Activated CD4-positive, alpha-beta T cell treated with anti-CD3 and anti-CD28 coated beads, Interleukin-2, amount 50 U/mL, for 4 hours (primary cell): ENCODE results near the gene GAPDH.
A peak's percentile ranks its signal among the peaks of the same experiment; 100 is the strongest.

Experiments used
- DNase-seq, 2 experiments: peaks; one replicate each; pipeline ENCODE4 v3.0.0-alpha.2; 2020

The GAPDH gene

DNA sequence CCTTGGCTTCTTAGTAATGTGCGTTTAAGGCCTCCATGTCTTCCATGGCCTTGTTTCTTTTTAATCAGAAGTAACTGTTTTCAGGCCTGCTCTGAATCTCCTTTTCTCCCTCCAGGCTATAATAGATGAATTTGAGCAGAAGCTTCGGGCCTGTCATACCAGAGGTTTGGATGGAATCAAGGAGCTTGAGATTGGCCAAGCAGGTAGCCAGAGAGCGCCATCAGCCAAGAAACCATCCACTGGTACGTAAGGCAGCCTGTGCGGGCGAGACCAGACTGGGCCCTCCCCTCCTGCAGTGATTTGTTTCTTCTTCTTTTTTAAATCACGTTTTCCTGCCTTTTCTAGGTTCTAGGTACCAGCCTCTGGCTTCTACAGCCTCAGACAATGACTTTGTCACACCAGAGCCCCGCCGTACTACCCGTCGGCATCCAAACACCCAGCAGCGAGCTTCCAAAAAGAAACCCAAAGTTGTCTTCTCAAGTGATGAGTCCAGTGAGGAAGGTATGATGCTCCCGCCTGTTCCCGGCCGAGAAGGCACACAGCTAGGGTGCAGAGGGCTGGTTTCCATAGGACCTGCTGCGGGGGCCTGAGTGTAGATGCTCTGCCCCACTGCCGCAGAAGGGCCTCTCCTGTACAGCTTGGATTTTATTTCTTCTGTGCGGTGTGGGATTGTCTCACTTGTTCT, 3.6 kb upstream of the GAPDH start:
- no peak for DNase-seq

DNA sequence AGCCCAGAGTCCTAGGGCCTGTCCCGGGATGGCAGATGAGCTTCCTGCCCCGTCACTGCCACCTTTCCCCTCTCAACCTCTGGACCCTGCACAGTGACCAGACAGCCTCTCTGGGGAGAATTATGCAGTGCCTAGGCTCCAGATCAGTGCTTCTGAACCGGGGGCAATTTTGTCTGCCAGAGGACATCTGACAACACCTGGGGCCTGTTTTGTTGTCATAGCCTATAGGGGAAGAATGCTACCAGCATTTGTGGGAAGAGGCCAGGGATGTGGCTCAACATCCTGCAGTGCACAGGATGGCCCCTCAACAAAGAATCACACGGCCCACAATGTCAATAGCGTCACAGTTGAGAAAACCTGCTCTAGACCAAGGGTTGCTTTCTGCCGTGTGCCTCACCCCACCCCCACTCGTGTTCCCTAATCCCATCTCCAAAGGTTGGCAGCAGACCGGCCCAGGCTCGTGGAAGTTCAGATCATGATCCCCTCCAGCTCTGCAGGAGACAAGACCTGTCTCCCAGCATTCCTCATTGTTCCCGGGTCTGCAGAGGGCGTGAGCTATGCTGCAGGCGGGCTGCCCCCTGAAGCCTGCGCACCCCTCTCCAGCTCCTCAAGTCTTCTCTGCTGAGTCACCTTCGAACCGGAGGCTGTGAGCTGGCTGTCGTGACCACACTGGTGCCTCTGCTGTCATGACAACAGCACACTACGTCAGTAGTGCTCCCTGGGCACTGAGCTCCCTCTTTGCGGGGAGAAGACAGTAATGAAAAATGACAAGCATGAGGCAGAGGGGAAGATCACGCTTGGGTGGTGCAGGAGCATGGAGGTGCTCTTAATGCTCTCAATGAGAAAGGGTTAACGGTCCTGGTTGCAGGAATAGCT, 2.0 kb upstream of the GAPDH start:
- peak; percentile 79 to 84 for DNase-seq

- DNase-seq, result no peak
Measured at GRCh38 chr12:6532927-6533652, 1.2 kb upstream of the GAPDH start.

- DNase-seq, result no peak
Measured at GRCh38 chr12:6533653-6533922, 729 bp upstream of the GAPDH start.

GRCh38 chr12:6534695-6534944, 303 bp downstream of the GAPDH start:
- no peak for DNase-seq

DNA sequence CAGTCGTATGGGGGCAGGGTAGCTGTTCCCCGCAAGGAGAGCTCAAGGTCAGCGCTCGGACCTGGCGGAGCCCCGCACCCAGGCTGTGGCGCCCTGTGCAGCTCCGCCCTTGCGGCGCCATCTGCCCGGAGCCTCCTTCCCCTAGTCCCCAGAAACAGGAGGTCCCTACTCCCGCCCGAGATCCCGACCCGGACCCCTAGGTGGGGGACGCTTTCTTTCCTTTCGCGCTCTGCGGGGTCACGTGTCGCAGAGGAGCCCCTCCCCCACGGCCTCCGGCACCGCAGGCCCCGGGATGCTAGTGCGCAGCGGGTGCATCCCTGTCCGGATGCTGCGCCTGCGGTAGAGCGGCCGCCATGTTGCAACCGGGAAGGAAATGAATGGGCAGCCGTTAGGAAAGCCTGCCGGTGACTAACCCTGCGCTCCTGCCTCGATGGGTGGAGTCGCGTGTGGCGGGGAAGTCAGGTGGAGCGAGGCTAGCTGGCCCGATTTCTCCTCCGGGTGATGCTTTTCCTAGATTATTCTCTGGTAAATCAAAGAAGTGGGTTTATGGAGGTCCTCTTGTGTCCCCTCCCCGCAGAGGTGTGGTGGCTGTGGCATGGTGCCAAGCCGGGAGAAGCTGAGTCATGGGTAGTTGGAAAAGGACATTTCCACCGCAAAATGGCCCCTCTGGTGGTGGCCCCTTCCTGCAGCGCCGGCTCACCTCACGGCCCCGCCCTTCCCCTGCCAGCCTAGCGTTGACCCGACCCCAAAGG, 804 bp downstream of the GAPDH start:
- DNase-seq, result peak; percentile 59 to 70

DNA sequence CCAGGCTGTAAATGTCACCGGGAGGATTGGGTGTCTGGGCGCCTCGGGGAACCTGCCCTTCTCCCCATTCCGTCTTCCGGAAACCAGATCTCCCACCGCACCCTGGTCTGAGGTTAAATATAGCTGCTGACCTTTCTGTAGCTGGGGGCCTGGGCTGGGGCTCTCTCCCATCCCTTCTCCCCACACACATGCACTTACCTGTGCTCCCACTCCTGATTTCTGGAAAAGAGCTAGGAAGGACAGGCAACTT, 1.3 kb downstream of the GAPDH start:
- no peak for DNase-seq

DNA sequence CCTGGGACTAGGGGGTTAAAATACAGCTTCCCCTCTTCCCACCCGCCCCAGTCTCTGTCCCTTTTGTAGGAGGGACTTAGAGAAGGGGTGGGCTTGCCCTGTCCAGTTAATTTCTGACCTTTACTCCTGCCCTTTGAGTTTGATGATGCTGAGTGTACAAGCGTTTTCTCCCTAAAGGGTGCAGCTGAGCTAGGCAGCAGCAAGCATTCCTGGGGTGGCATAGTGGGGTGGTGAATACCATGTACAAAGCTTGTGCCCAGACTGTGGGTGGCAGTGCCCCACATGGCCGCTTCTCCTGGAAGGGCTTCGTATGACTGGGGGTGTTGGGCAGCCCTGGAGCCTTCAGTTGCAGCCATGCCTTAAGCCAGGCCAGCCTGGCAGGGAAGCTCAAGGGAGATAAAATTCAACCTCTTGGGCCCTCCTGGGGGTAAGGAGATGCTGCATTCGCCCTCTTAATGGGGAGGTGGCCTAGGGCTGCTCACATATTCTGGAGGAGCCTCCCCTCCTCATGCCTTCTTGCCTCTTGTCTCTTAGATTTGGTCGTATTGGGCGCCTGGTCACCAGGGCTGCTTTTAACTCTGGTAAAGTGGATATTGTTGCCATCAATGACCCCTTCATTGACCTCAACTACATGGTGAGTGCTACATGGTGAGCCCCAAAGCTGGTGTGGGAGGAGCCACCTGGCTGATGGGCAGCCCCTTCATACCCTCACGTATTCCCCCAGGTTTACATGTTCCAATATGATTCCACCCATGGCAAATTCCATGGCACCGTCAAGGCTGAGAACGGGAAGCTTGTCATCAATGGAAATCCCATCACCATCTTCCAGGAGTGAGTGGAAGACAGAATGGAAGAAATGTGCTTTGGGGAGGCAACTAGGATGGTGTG, 1.9 kb downstream of the GAPDH start:
- DNase-seq, result no peak

DNA sequence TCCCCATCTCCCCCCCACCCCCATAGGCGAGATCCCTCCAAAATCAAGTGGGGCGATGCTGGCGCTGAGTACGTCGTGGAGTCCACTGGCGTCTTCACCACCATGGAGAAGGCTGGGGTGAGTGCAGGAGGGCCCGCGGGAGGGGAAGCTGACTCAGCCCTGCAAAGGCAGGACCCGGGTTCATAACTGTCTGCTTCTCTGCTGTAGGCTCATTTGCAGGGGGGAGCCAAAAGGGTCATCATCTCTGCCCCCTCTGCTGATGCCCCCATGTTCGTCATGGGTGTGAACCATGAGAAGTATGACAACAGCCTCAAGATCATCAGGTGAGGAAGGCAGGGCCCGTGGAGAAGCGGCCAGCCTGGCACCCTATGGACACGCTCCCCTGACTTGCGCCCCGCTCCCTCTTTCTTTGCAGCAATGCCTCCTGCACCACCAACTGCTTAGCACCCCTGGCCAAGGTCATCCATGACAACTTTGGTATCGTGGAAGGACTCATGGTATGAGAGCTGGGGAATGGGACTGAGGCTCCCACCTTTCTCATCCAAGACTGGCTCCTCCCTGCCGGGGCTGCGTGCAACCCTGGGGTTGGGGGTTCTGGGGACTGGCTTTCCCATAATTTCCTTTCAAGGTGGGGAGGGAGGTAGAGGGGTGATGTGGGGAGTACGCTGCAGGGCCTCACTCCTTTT, 2.7 kb downstream of the GAPDH start:
- no peak for DNase-seq

- DNase-seq, result peak; percentile 81 to 83
Measured at GRCh38 chr12:6537580-6538419, 3.5 kb downstream of the GAPDH start.

DNA sequence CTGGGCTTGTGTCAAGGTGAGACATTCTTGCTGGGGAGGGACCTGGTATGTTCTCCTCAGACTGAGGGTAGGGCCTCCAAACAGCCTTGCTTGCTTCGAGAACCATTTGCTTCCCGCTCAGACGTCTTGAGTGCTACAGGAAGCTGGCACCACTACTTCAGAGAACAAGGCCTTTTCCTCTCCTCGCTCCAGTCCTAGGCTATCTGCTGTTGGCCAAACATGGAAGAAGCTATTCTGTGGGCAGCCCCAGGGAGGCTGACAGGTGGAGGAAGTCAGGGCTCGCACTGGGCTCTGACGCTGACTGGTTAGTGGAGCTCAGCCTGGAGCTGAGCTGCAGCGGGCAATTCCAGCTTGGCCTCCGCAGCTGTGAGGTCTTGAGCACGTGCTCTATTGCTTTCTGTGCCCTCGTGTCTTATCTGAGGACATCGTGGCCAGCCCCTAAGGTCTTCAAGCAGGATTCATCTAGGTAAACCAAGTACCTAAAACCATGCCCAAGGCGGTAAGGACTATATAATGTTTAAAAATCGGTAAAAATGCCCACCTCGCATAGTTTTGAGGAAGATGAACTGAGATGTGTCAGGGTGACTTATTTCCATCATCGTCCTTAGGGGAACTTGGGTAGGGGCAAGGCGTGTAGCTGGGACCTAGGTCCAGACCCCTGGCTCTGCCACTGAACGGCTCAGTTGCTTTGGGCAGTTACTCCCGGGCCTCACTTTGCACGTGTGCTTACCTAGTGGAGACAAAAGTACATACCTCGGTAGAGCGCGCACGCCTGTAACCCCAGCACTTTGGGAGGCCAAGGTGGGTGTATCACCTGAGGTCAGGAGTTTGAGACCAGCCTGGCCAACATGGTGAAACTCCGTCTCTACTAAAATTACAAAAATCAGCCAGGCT, 4.3 kb downstream of the GAPDH start:
- DNase-seq, result no peak

DNA sequence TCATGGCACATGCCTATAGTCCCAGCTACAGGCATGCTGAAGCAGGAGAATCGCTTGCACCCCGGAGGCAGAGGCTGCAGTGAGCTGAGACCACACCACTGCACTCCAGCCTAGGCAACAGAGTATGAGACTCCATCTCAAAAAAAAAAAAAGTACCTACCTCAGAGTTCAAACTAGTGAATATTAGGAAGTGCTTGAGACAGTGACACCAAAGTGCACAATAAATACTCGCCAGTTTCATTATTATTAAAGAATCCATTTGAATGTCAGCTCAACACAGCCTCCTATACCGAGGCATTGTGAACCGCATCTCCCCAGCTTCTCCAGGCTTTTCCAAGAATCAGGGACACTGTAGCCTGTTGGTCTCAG, 5.0 kb downstream of the GAPDH start:
- no peak for DNase-seq

DNA sequence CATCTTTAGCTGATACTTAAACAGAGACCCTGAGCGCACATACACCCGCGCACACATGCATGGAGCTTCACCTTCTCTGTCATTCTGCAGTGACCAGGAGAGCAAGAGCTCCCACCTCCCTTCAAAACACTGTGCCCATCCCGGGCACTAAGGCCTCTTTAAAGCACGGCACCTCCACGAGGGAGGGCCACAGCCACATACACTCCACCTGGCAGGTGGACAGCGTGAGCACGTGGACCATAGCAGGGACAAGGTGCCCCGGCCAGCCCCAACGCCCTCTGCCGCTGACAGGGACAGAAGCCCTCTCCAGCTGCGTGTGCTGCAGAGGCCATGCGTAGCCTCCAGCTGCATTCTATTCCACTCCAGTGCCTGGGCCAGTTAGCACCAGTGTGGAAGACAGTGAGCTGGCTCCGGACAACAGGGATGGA, 5.4 kb downstream of the GAPDH start:
- DNase-seq, result no peak

- no peak for DNase-seq
Measured at GRCh38 chr12:6540181-6540877, 6.0 kb downstream of the GAPDH start.

DNA sequence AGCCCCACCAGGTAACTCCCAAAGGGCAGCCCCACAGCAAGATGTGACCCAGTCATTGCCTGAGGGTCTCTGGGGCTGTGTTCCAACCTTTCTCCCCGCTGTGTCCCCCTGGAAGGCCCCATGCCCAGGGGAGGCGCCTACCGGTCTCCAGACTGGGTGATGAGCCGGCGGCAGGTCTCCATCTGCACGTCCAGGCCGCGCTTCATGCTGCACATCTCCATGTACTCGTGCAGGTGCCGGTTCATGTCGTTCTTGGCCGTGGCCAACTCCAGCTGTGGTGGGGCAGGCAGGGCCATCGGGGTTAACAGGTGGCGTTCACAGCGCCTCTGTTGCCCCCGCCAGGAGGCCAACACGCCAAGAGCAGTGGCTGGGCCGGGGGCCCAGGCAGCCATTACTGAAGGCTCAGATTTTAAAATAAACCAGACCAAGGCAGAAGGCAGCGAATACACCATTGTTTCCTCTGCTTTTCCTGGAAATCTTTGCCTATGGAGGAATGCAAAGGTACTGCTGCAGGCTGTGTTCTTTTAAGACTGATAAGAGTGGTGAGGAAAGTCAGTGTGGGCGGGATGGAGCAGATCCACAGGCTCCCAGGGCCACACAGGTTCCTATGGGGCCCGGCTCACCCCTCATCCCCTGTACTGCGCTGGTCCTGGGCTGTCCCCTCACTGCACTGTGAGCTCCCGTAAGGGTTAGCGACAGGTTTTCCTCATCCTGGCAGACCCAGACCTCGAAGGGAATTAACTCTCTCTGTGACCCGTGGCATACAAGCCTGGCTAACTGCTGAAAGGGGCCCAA, 7.3 kb downstream of the GAPDH start:
- DNase-seq, result no peak

GRCh38 chr12:6542209-6543009, 8.1 kb downstream of the GAPDH start:
- no peak for DNase-seq

DNA sequence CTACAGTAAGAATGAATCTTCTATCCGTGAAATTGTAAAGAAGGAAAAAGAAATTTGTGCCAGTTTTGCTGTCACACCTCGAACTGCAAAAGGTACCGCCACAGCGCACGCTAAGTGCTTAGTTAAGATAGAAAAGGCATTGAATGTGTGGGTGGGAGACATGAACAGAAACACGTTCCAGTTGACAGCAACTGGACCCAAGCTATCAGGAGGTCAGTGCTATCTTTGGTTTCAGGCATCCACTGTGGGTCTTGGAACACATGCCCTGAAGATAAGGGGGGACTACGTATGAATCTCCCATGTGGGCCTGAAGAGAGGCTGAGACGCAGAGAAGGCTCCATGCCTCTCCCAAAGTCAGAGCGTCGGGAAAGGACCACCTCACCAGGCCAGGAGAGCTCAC, 11.7 kb downstream of the GAPDH start:
- no peak for DNase-seq

- no peak for DNase-seq
Measured at GRCh38 chr12:6547566-6547965, 13.2 kb downstream of the GAPDH start.
